Trophoblast cell (in vitro differentiated cells and primary cell): ENCODE measurements around the gene TRIM5.

Experiments used
- DNase-seq, 2 donors: peaks; one replicate each; pipeline ENCODE4 v3.0.0-alpha.2; 2016
- H2AFZ ChIP-seq: 2 replicates; pipeline ENCODE4 v1.6.1; 2013; ENCODE audit warnings: low read length, moderate library complexity, mild to moderate bottlenecking; ENCODE audit not compliant: insufficient read depth, poor library complexity
- H2AK5ac ChIP-seq: 2 replicates; pipeline ENCODE4 v1.6.1; 2013; ENCODE audit warnings: mild to moderate bottlenecking, low read length
- H2BK120ac ChIP-seq: 2 replicates; pipeline ENCODE4 v1.6.1; 2013; ENCODE audit warnings: low read length, mild to moderate bottlenecking, moderate library complexity; ENCODE audit not compliant: insufficient read depth, poor library complexity
- H2BK12ac ChIP-seq: 2 replicates; pipeline ENCODE4 v1.6.1; 2013; ENCODE audit warnings: mild to moderate bottlenecking, low read length, moderate library complexity
- H2BK5ac ChIP-seq: 2 replicates; pipeline ENCODE4 v1.6.1; 2013; ENCODE audit warnings: low read length, low read depth, moderate library complexity, mild to moderate bottlenecking; ENCODE audit not compliant: poor library complexity
- H3K14ac ChIP-seq: 2 replicates; pipeline ENCODE4 v1.6.1; 2013; ENCODE audit warnings: mild to moderate bottlenecking, low read length
- H3K18ac ChIP-seq: 2 replicates; pipeline ENCODE4 v1.6.1; 2013; ENCODE audit warnings: mild to moderate bottlenecking, low read length
- H3K23ac ChIP-seq: 2 replicates; pipeline ENCODE4 v1.6.1; 2013; ENCODE audit warnings: low read length
- H3K27ac ChIP-seq: 2 replicates; pipeline ENCODE4 v1.5.1; 2013; ENCODE audit warnings: low read depth, mild to moderate bottlenecking, inconsistent platforms, low read length, moderate library complexity
- H3K27me3 ChIP-seq: 2 replicates; pipeline ENCODE4 v1.6.1; 2013; ENCODE audit warnings: inconsistent platforms, mild to moderate bottlenecking, low read length, moderate library complexity; ENCODE audit not compliant: insufficient read depth
- H3K36me3 ChIP-seq, 2 experiments: 1 replicate in 1 of 2; 2 replicates in 1 of 2; pipeline ENCODE4 v1.6.1; 2013; ENCODE audit warnings: low read length in 2 of 2, mild to moderate bottlenecking in 2 of 2, moderate library complexity in 1 of 2; ENCODE audit not compliant: insufficient read depth in 2 of 2, control insufficient read depth in 1 of 2
- H3K4ac ChIP-seq: 2 replicates; pipeline ENCODE4 v1.6.1; 2013; ENCODE audit warnings: low read depth, mild to moderate bottlenecking, low read length, moderate library complexity
- H3K4me1 ChIP-seq, 2 experiments: 1 replicate in 1 of 2; 2 replicates in 1 of 2; pipeline ENCODE4 v1.6.1; 2013; ENCODE audit warnings: low read length in 2 of 2, mild to moderate bottlenecking in 2 of 2, moderate library complexity in 1 of 2; ENCODE audit not compliant: insufficient read depth in 2 of 2, control insufficient read depth in 1 of 2
- H3K4me2 ChIP-seq: 2 replicates; pipeline ENCODE4 v1.6.1; 2013; ENCODE audit warnings: inconsistent platforms, mild to moderate bottlenecking, low read length, moderate library complexity
- H3K4me3 ChIP-seq: 2 replicates; pipeline ENCODE4 v1.5.1; 2013; ENCODE audit warnings: mild to moderate bottlenecking, low read depth, low read length, inconsistent platforms
- H3K79me1 ChIP-seq: one replicate; pipeline ENCODE4 v1.6.1; 2013; ENCODE audit warnings: low read length
- H3K79me2 ChIP-seq: 2 replicates; pipeline ENCODE4 v1.6.1; 2013; ENCODE audit warnings: low read length, mild to moderate bottlenecking; ENCODE audit not compliant: control insufficient read depth, insufficient read depth, poor library complexity
- H3K9ac ChIP-seq: 2 replicates; pipeline ENCODE4 v1.6.1; 2013; ENCODE audit warnings: mild to moderate bottlenecking, low read length
- H3K9me3 ChIP-seq: 2 replicates; pipeline ENCODE4 v1.6.1; 2013; ENCODE audit warnings: low read depth, mild to moderate bottlenecking, control low read depth, inconsistent platforms, low read length; ENCODE audit not compliant: insufficient read depth
- H4K12ac ChIP-seq: 2 replicates; pipeline ENCODE4 v1.6.1; 2013; ENCODE audit warnings: low read depth, mild to moderate bottlenecking, low read length, moderate library complexity
- H4K8ac ChIP-seq: 2 replicates; pipeline ENCODE4 v1.6.1; 2013; ENCODE audit warnings: low read depth, mild to moderate bottlenecking, low read length, moderate library complexity
- H4K91ac ChIP-seq: one replicate; pipeline ENCODE4 v1.6.1; 2013; ENCODE audit warnings: low read depth, mild to moderate bottlenecking, low read length, moderate library complexity
- WGBS: extraction: QIAGEN DNeasy Blood & Tissue Kit; methylation state at CpG from one replicate; pipeline ENCODE4 v1.1.7; 2013; ENCODE audit warnings: missing lambda C conversion rate; ENCODE audit not compliant: insufficient read length, insufficient coverage; ENCODE audit errors: extremely low coverage; 5-methylcytosine and 5-hydroxymethylcytosine counted together

TRIM5 gene

GRCh38 chr11:5631417-5631816 lies 53.5 kb downstream of the TRIM5 start:
- H3K18ac ChIP-seq, result no peak overlapping the region
- no peak overlapping the region for H4K91ac ChIP-seq
- no peak overlapping the region for H3K23ac ChIP-seq
- H3K79me1 ChIP-seq, result no peaks in the 10 kb centered on the region
- no peak overlapping the region for H3K4ac ChIP-seq
- H2BK12ac ChIP-seq, result no peak overlapping the region
- DNase-seq, result no peak
- no peak overlapping the region for H2AK5ac ChIP-seq
- H2AFZ ChIP-seq, result no peak overlapping the region
- no peak overlapping the region for H2BK5ac ChIP-seq
- H3K4me1 ChIP-seq, result peaks cover 0 to 2% of the 10 kb centered on the region in 2 experiments
- no peaks in the 10 kb centered on the region for H3K9me3 ChIP-seq
- H2BK120ac ChIP-seq, result no peak overlapping the region
- H4K8ac ChIP-seq, result no peak overlapping the region
- no peak overlapping the region for H3K4me2 ChIP-seq
- H3K79me2 ChIP-seq, result no peaks in the 10 kb centered on the region
- H3K27ac ChIP-seq, result no peak overlapping the region
- H3K36me3 ChIP-seq, result peaks cover 0 to 2% of the 10 kb centered on the region in 2 experiments
- H4K12ac ChIP-seq, result no peak overlapping the region
- no peak overlapping the region for H3K4me3 ChIP-seq
- no peak overlapping the region for H3K9ac ChIP-seq
- H3K14ac ChIP-seq, result no peak overlapping the region
- WGBS, result no CpG with 5 or more reads among the region's 2 CpGs
- no peaks in the 10 kb centered on the region for H3K27me3 ChIP-seq

- H3K79me2 ChIP-seq, result no peaks in the 10 kb centered on the region
- no peaks in the 10 kb centered on the region for H3K27me3 ChIP-seq
- H3K4ac ChIP-seq, result no peak overlapping the region
- H3K14ac ChIP-seq, result no peak overlapping the region
- no peak overlapping the region for H2BK120ac ChIP-seq
- H4K8ac ChIP-seq, result no peak overlapping the region
- no peak overlapping the region for H2BK12ac ChIP-seq
- H3K79me1 ChIP-seq, result peaks cover 7% of the 10 kb centered on the region
- no peak overlapping the region for H2AFZ ChIP-seq
- H3K18ac ChIP-seq, result no peak overlapping the region
- H2AK5ac ChIP-seq, result no peak overlapping the region
- no peak overlapping the region for H2BK5ac ChIP-seq
- WGBS, result no CpG with 5 or more reads among the region's 5 CpGs
- no peak overlapping the region for H3K9ac ChIP-seq
- no peaks in the 10 kb centered on the region for H3K36me3 ChIP-seq
- H3K4me3 ChIP-seq, result no peak overlapping the region
- no peaks in the 10 kb centered on the region for H3K9me3 ChIP-seq
- no peak overlapping the region for H3K4me2 ChIP-seq
- H4K91ac ChIP-seq, result no peak overlapping the region
- peaks cover 6 to 9% of the 10 kb centered on the region in 2 experiments for H3K4me1 ChIP-seq
- no peak overlapping the region for H3K23ac ChIP-seq
- no peak overlapping the region for H4K12ac ChIP-seq
- H3K27ac ChIP-seq, result no peak overlapping the region
- peak; percentile 4 to 84 for DNase-seq
Measured at GRCh38 chr11:5626196-5626595, 58.7 kb downstream of the TRIM5 start.

GRCh38 chr11:5625281-5625680 lies 59.6 kb downstream of the TRIM5 start:
- no peak overlapping the region for H3K4me3 ChIP-seq
- no peak overlapping the region for H3K18ac ChIP-seq
- H3K9me3 ChIP-seq, result no peaks in the 10 kb centered on the region
- H3K23ac ChIP-seq, result no peak overlapping the region
- no peak overlapping the region for H4K8ac ChIP-seq
- no peak overlapping the region for H3K4ac ChIP-seq
- no peak overlapping the region for H2AK5ac ChIP-seq
- no CpG with 5 or more reads among the region's 4 CpGs for WGBS
- DNase-seq, result no peak
- H3K9ac ChIP-seq, result no peak overlapping the region
- H4K12ac ChIP-seq, result no peak overlapping the region
- peaks cover 7 to 12% of the 10 kb centered on the region in 2 experiments for H3K4me1 ChIP-seq
- no peak overlapping the region for H2AFZ ChIP-seq
- H3K27me3 ChIP-seq, result no peaks in the 10 kb centered on the region
- H3K79me1 ChIP-seq, result peaks cover 11% of the 10 kb centered on the region
- H3K36me3 ChIP-seq, result no peaks in the 10 kb centered on the region
- peak overlapping the region; percentile 57 for H3K4me2 ChIP-seq
- H2BK120ac ChIP-seq, result no peak overlapping the region
- no peak overlapping the region for H4K91ac ChIP-seq
- no peak overlapping the region for H3K14ac ChIP-seq
- no peaks in the 10 kb centered on the region for H3K79me2 ChIP-seq
- no peak overlapping the region for H3K27ac ChIP-seq
- no peak overlapping the region for H2BK12ac ChIP-seq
- no peak overlapping the region for H2BK5ac ChIP-seq

- Histone ChIP-seq H2AK5ac (no peak within 1 kb of the TSS), H3K23ac (no peak within 1 kb of the TSS), H2AFZ (peak within 1 kb of the TSS; percentile 15), H3K79me2 (no peaks in the 10 kb centered on the region), H3K4me3 (no peak within 1 kb of the TSS), H3K36me3 (no peaks in the 10 kb centered on the region), H4K91ac (no peak within 1 kb of the TSS), H3K27me3 (no peaks in the 10 kb centered on the region), H2BK120ac (no peak within 1 kb of the TSS), H3K4me1 (peaks cover 12% of the 10 kb centered on the region in 2 experiments), H3K18ac (no peak within 1 kb of the TSS), H3K14ac (no peak within 1 kb of the TSS), H2BK12ac (no peak within 1 kb of the TSS), H2BK5ac (no peak within 1 kb of the TSS), H3K9me3 (no peaks in the 10 kb centered on the region), H3K79me1 (peaks cover 15% of the 10 kb centered on the region), H4K8ac (peak within 1 kb of the TSS; percentile 21), H3K27ac (no peak within 1 kb of the TSS), H4K12ac (no peak within 1 kb of the TSS), H3K4me2 (peak within 1 kb of the TSS; percentile 57), H3K9ac (no peak within 1 kb of the TSS), H3K4ac (no peak within 1 kb of the TSS)
- DNase-seq, result peak; percentile 22 to 44
- WGBS, result no CpG with 5 or more reads among the region's 7 CpGs
Measured at GRCh38 chr11:5624489-5625279, 60.2 kb downstream of the TRIM5 start, which contains the start of gene TRIM34. TSS of gene TRIM34 (plus strand) at chr11:5625001. CDS start at chr11:5632332, 7,331 bp downstream.
